K562 (cell line): Measurements from ENCODE around the gene SERPINH1.

Experiments used
- MYNN ChIP-seq, 2 experiments: sonication (generic); formaldehyde crosslinking in 1 of 2; IDR thresholded peaks; 2 replicates each; pipeline versions ENCODE4 v1.5.0 to v1.6.1; 2016 to 2020; ENCODE audit warnings: antibody characterized with exemption in 1 of 2, missing genetic modification reagents in 1 of 2
- TF ChIP-seq, protein P1 (sequence below): fragments of 450-650 bp; IDR thresholded peaks from 2 replicates; pipeline ENCODE4 v1.6.1; 2016; ENCODE audit warnings: antibody characterized with exemption
- TF ChIP-seq, protein P2 (sequence below): sonication (generic); formaldehyde crosslinking; IDR thresholded peaks from 2 replicates; pipeline ENCODE4 v1.8.0; 2023; ENCODE audit warnings: mild to moderate bottlenecking, missing genetic modification reagents
- TF ChIP-seq, protein P3 (sequence below), 3 experiments: IDR thresholded peaks in 2 of 3; conservative IDR thresholded peaks in 1 of 3; 2 replicates each; pipeline ENCODE4 v1.5.1; 2011 to 2012; ENCODE audit warnings: low read length in 3 of 3, mild to moderate bottlenecking in 3 of 3, control low read depth in 2 of 3, improper control_type of control experiment in 1 of 3, inconsistent platforms in 1 of 3, low read depth in 1 of 3, mixed read lengths in 1 of 3, moderate library complexity in 1 of 3; ENCODE audit not compliant: insufficient read depth in 2 of 3

DNA sequence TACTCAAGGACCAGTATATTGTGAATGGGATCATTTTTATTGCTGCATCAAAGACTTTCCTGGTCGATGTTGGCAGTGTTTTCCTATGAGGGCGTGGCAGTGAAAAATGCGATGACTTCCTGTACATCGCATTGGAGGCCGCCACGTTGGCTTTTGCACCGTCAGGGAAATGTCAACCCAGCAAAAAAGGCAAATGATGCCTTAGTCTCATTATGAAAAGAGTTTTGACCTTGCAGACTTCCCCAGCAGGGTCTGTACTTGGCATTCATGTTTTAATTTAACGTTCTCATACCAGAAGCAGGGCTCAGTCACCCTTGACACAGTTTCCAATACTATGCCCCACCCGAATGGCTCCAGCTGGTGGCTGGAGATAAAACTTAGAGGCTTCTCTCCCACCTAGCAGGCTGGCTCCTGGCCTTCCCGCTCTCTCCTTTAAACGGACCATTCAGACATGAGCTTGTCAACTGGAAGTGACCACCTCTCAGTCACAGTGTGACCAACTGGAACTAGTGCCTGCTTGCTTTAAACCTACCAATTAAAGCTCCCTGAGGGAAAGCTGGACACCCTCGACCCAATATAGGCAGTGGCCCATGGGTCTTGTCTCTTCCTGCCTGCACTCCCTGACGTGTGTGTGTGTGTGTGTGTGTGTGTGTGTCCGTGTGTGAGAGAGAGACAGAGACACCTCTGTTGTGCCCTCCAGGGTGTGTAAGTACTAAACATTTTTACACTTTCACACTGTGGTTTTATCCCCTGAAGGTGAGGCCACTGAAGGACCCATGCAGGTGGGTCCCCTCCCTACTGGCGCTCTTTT, 27.6 kb upstream of the SERPINH1 start:
- TF ChIP-seq, protein P1, sequence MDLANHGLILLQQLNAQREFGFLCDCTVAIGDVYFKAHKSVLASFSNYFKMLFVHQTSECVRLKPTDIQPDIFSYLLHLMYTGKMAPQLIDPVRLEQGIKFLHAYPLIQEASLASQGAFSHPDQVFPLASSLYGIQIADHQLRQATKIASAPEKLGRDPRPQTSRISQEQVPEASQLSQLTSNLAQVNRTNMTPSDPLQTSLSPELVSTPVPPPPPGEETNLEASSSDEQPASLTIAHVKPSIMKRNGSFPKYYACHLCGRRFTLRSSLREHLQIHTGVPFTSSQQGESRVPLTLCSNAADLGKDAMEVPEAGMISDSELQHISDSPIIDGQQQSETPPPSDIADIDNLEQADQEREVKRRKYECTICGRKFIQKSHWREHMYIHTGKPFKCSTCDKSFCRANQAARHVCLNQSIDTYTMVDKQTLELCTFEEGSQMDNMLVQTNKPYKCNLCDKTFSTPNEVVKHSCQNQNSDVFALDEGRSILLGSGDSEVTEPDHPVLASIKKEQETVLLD = peak; percentile 60; the same call in 1 of the 2 replicates
- TF ChIP-seq, protein P2, sequence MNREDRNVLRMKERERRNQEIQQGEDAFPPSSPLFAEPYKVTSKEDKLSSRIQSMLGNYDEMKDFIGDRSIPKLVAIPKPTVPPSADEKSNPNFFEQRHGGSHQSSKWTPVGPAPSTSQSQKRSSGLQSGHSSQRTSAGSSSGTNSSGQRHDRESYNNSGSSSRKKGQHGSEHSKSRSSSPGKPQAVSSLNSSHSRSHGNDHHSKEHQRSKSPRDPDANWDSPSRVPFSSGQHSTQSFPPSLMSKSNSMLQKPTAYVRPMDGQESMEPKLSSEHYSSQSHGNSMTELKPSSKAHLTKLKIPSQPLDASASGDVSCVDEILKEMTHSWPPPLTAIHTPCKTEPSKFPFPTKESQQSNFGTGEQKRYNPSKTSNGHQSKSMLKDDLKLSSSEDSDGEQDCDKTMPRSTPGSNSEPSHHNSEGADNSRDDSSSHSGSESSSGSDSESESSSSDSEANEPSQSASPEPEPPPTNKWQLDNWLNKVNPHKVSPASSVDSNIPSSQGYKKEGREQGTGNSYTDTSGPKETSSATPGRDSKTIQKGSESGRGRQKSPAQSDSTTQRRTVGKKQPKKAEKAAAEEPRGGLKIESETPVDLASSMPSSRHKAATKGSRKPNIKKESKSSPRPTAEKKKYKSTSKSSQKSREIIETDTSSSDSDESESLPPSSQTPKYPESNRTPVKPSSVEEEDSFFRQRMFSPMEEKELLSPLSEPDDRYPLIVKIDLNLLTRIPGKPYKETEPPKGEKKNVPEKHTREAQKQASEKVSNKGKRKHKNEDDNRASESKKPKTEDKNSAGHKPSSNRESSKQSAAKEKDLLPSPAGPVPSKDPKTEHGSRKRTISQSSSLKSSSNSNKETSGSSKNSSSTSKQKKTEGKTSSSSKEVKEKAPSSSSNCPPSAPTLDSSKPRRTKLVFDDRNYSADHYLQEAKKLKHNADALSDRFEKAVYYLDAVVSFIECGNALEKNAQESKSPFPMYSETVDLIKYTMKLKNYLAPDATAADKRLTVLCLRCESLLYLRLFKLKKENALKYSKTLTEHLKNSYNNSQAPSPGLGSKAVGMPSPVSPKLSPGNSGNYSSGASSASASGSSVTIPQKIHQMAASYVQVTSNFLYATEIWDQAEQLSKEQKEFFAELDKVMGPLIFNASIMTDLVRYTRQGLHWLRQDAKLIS (CRISPR knock-in tag) = peak; percentile 30; the same call in 1 of the 2 replicates
- TF ChIP-seq, protein P3, sequence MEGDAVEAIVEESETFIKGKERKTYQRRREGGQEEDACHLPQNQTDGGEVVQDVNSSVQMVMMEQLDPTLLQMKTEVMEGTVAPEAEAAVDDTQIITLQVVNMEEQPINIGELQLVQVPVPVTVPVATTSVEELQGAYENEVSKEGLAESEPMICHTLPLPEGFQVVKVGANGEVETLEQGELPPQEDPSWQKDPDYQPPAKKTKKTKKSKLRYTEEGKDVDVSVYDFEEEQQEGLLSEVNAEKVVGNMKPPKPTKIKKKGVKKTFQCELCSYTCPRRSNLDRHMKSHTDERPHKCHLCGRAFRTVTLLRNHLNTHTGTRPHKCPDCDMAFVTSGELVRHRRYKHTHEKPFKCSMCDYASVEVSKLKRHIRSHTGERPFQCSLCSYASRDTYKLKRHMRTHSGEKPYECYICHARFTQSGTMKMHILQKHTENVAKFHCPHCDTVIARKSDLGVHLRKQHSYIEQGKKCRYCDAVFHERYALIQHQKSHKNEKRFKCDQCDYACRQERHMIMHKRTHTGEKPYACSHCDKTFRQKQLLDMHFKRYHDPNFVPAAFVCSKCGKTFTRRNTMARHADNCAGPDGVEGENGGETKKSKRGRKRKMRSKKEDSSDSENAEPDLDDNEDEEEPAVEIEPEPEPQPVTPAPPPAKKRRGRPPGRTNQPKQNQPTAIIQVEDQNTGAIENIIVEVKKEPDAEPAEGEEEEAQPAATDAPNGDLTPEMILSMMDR (IDR thresholded peaks at IDR 0.05 in 2 of 3, conservative IDR thresholded peaks at IDR 0.05 in 1 of 3; ENCODE audit: insufficient read depth in 2 of 3, low read depth in 1 of 3, low read length in 3 of 3) = 0 out of 6 replicates have a peak, but pooled peaks of 1 of the 3 experiments have one; percentile 2
- peak; percentile 88 for TF ChIP-seq MYNN (IDR thresholded peaks at IDR 0.05)
- no peak for TF ChIP-seq MYNN (CRISPR knock-in tag; IDR thresholded peaks at IDR 0.05)
